Esophagus squamous epithelium (tissue), 5 donors: ENCODE measurements around the gene TNFAIP3. TPM values are rescaled to one million over a fixed set of nuclear protein-coding genes. Genes with fewer than 3 reads are reported as not detected.

Experiments used
- DNase-seq: peaks from one replicate; lab custom pipeline; 2025; lab: John Stamatoyannopoulos, UW
- H3K27ac ChIP-seq, 4 donors: fragments of 200-600 bp; sonication (generic); one replicate each; pipeline ENCODE4 v1.5.1; 2016 to 2019; ENCODE audit warnings: mild to moderate bottlenecking in 1 of 4
- H3K27me3 ChIP-seq, 4 donors: fragments of 200-600 bp; sonication (generic); 1 replicate in 3 of 4; 2 replicates in 1 of 4; pipeline versions ENCODE4 v1.5.1 to v1.6.0; 2017 to 2021; ENCODE audit warnings: antibody characterized with exemption in 1 of 4
- H3K36me3 ChIP-seq, 3 donors: fragments of 200-600 bp; sonication (generic); one replicate each; pipeline ENCODE4 v1.5.1; 2016 to 2019
- H3K4me1 ChIP-seq, 3 donors: fragments of 200-600 bp; sonication (generic); one replicate each; pipeline ENCODE4 v1.5.1; 2017 to 2019
- H3K4me3 ChIP-seq, 4 donors: fragments of 200-600 bp; sonication (generic); 1 replicate in 3 of 4; 2 replicates in 1 of 4; pipeline ENCODE4 v1.5.1; 2016 to 2019; ENCODE audit warnings: mild to moderate bottlenecking in 2 of 4, moderate library complexity in 1 of 4
- H3K9me3 ChIP-seq, 3 donors: fragments of 200-600 bp; sonication (generic); one replicate each; pipeline ENCODE4 v1.5.1; 2016 to 2019
- POLR2A ChIP-seq, 4 donors: fragments of 450-650 bp; IDR thresholded peaks; one replicate each; pipeline ENCODE4 v1.6.1; 2017; ENCODE audit warnings: antibody characterized with exemption in 4 of 4, mild to moderate bottlenecking in 4 of 4, moderate library complexity in 3 of 4
- WGBS, 2 donors: methylation state at CpG; one replicate each; pipeline ENCODE4 v1.1.5; 2018; 5-methylcytosine and 5-hydroxymethylcytosine counted together
- intact Hi-C: fragments of 100-400 bp; cut with DNase I; formaldehyde crosslinking; loops from one replicate; pipeline ENCODE4 v1.15.0; 2022
- total RNA-seq, 4 donors: library from RNA; depleted of rRNA; stranded (reverse); fragments of >200 nt; gene quantifications; one replicate each; pipeline ENCODE4 v1.1.0, GENCODE V29; 2016
- TF ChIP-seq, protein P1 (sequence below), 6 experiments: fragments of 450-650 bp in 4 of 6; fragments of 200-600 bp in 2 of 6; sonication (generic) in 2 of 6; IDR thresholded peaks; one replicate each; pipeline ENCODE4 v1.5.1; 2016 to 2019; ENCODE audit warnings: antibody characterized with exemption in 6 of 6, mild to moderate bottlenecking in 4 of 6, moderate library complexity in 4 of 6
- donor health status: DM: yes; HTN: yes; CAD: no.

The TNFAIP3 gene
- total RNA-seq, 4 donors from 2014 or later = 4.2 to 21.7 (median 7.7) TPM

DNA sequence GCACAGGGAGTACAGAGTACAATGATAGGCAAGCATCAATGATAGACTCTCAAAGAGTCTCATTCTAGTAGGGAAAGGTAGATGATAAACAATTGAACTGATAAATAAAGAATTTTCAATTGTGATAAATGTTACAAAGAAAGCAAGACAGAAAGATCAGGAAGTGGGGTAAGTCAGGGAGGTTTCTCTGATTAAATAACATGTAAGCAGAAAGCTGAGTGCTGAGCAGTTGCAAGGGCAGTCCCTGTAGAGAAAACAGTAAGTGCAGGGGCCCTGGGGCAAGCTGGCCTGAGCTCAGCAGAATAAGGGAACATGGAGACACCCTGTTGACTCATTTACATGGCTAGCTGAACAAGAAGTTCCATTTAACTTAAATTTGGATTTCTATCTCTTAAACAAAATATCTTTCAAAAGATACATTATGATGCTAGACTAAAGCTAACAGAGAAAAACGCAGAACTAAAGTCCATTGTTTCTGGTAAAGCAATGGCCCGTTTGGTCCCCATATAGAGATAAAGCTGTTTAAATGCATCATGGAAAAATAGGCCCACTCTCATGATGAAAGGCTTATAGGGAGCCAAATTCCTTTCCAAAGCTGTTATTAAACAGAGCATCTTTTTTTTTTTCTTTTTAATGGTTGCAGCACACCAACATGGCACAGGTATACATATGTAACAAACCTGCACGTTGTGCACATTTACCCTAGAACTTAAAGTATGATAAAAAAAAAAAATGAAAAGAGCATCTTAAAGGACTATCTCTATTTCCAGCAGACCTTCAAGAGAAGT, 5.3 kb upstream of the TNFAIP3 start:
- no peaks in the 10 kb centered on the region for H3K9me3 ChIP-seq
- WGBS, 2 donors = 73 to 79% methylated on average over 3 of the region's 3 CpGs
- TF ChIP-seq, protein P1, sequence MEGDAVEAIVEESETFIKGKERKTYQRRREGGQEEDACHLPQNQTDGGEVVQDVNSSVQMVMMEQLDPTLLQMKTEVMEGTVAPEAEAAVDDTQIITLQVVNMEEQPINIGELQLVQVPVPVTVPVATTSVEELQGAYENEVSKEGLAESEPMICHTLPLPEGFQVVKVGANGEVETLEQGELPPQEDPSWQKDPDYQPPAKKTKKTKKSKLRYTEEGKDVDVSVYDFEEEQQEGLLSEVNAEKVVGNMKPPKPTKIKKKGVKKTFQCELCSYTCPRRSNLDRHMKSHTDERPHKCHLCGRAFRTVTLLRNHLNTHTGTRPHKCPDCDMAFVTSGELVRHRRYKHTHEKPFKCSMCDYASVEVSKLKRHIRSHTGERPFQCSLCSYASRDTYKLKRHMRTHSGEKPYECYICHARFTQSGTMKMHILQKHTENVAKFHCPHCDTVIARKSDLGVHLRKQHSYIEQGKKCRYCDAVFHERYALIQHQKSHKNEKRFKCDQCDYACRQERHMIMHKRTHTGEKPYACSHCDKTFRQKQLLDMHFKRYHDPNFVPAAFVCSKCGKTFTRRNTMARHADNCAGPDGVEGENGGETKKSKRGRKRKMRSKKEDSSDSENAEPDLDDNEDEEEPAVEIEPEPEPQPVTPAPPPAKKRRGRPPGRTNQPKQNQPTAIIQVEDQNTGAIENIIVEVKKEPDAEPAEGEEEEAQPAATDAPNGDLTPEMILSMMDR (IDR thresholded peaks at IDR 0.05) = no peak
- no peak for TF ChIP-seq POLR2A (IDR thresholded peaks at IDR 0.05)

DNA sequence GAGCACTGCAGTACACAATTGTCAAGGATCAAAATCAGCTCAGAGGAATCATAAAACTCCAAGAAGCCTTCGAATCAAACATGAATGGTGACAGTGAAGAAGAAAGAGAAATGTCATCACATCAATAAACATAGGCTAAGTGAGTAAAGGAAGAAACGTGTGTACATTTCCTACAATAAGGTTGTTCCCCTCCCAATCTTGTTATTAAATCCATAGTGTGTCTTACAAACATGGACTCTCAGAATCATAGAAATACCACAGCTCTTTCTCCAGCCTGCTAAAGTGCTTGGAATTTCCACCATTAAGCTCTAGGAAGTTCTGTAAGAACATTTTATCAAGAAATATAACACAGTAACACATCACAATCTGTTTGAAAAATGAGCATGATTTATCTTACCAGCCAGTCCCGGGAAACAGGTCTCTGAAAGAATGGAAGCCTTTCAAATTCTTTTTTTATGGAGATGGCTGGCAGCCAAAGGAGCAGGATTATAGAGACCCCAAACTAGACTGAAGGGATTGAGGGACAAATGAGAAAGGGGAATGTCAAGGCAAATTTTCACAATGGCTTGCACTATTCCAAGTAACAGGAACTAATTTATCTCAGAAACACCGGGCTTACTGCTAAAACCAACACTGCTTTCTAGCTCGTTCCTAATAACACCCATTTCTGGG, 4.5 kb upstream of the TNFAIP3 start:
- intact Hi-C loops = no loop called here
- Histone ChIP-seq H3K9me3 (no peaks in the 10 kb centered on the region), H3K27ac (peak overlapping the region in 2 of 4 donors; percentile 10 to 11), H3K4me3 (no peak overlapping the region), H3K36me3 (no peaks in the 10 kb centered on the region), H3K27me3 (no peaks in the 10 kb centered on the region), H3K4me1 (peaks cover 6 to 34% (median 7%) of the 10 kb centered on the region in 3 donors)
- no peak for DNase-seq
- WGBS, 2 donors = 68 to 76% methylated on average over 5 of the region's 5 CpGs
- TF ChIP-seq POLR2A (IDR thresholded peaks at IDR 0.05) = no peak
- TF ChIP-seq, protein P1 (IDR thresholded peaks at IDR 0.05) = no peak

More for the DNA sequence above, 5.3 kb upstream of the TNFAIP3 start:
- Histone ChIP-seq H3K36me3 (no peaks in the 10 kb centered on the region), H3K4me1 (peaks cover 6 to 34% (median 7%) of the 10 kb centered on the region in 3 donors), H3K4me3 (no peak overlapping the region), H3K27me3 (no peaks in the 10 kb centered on the region), H3K27ac (peak overlapping the region in 1 of 4 donors; percentile 11)
- intact Hi-C loops = no loop called here
- DNase-seq = no peak

DNA sequence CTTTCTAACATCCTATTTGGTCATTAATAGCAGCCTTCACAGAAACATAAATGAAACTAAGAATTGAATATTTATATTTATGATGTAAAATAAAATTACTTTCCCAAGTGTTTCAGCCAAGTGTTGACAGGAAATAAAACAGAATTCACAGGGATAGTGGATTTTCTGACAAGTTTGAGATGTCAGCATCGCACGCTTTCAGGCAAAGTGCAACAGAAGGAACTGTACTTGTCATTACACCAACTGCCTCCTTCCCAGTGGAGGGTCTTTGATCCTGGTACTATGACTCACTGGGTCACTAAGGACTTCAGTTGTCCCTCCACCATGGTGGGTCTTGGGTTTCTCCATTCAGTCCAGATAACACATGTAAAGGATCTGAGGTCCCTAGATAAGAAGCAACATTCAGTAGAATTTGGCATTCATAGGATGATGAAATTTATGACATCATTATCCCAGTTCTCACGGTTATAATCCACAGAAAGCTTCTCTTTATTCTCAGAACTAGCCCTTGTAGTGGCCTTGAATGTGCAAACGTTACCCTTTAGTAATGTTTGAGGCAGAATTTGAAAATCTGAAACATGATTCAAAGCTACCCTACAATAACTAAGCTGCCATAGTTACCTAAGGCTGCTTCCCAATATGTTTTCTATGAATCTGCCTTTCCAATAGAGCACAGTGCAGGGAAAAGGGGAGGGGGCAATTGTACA, 3.8 kb upstream of the TNFAIP3 start:
- H3K27ac ChIP-seq = peak overlapping the region in 2 of 4 donors; percentile 10 to 11
- TF ChIP-seq, protein P1 (IDR thresholded peaks at IDR 0.05) = no peak
- no peak for TF ChIP-seq POLR2A (IDR thresholded peaks at IDR 0.05)
- WGBS, 2 donors = 64 to 72% methylated on average over 4 of the region's 4 CpGs
- H3K36me3 ChIP-seq = no peaks in the 10 kb centered on the region
- no peaks in the 10 kb centered on the region for H3K9me3 ChIP-seq
- no peak overlapping the region for H3K4me3 ChIP-seq
- H3K4me1 ChIP-seq = peaks cover 6 to 40% (median 7%) of the 10 kb centered on the region in 3 donors
- no peaks in the 10 kb centered on the region for H3K27me3 ChIP-seq
- no peak for DNase-seq
- intact Hi-C loops = no loop called here

DNA sequence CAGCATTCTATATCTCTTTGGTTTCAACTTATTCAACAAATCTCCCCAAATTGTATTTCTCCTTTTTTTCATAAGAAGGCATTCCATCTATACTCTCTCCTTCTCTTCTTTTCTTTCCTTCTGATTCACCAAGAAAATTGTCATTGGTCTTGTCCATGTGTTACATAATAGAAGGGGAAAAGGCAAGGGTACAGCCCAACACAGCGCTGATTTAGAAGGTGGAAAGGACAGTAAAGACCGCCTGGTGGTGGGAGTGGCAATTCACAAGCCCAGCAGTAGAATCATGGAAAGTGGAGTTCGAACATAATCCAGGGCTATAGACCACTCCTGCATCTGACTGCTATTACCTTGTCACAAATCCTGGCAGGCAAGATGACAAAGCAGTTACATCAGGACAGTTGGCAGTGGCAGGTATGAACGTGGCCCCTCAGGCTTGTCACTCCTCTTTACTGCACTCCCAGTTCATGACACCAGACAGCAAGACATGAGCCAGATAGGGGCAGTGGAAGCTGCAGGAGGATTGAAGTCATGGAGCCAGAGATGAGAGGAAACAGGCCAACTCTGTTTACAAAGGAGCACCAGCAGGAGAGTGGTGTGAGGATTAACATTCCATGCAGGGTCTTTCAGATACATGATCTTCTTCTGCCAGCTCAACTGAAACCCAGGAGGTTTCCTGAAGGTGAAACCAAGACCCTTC, 2.1 kb upstream of the TNFAIP3 start:
- no peak overlapping the region for H3K4me3 ChIP-seq
- intact Hi-C loops = loop anchor here (5.0 kb wide), 2 partner anchors 58 to 158 kb away; no protein-coding TSS in a partner anchor
- H3K36me3 ChIP-seq = no peaks in the 10 kb centered on the region
- no peak for TF ChIP-seq POLR2A (IDR thresholded peaks at IDR 0.05)
- TF ChIP-seq, protein P1 (IDR thresholded peaks at IDR 0.05) = no peak
- no peaks in the 10 kb centered on the region for H3K9me3 ChIP-seq
- H3K4me1 ChIP-seq = peaks cover 6 to 57% (median 17%) of the 10 kb centered on the region in 3 donors
- 66 to 79% methylated on average over 3 to 4 of the region's 4 CpGs for WGBS, 2 donors
- H3K27ac ChIP-seq = no peak overlapping the region
- no peak for DNase-seq
- H3K27me3 ChIP-seq = no peaks in the 10 kb centered on the region
